Epidermal melanocyte (primary cell): ENCODE data around the gene COL6A1.

Experiments
- DNase-seq: peaks from one replicate; pipeline ENCODE4 v3.0.0; 2011; ENCODE audit warnings: low spot score; ENCODE audit not compliant: insufficient read length

The COL6A1 gene, protein sequence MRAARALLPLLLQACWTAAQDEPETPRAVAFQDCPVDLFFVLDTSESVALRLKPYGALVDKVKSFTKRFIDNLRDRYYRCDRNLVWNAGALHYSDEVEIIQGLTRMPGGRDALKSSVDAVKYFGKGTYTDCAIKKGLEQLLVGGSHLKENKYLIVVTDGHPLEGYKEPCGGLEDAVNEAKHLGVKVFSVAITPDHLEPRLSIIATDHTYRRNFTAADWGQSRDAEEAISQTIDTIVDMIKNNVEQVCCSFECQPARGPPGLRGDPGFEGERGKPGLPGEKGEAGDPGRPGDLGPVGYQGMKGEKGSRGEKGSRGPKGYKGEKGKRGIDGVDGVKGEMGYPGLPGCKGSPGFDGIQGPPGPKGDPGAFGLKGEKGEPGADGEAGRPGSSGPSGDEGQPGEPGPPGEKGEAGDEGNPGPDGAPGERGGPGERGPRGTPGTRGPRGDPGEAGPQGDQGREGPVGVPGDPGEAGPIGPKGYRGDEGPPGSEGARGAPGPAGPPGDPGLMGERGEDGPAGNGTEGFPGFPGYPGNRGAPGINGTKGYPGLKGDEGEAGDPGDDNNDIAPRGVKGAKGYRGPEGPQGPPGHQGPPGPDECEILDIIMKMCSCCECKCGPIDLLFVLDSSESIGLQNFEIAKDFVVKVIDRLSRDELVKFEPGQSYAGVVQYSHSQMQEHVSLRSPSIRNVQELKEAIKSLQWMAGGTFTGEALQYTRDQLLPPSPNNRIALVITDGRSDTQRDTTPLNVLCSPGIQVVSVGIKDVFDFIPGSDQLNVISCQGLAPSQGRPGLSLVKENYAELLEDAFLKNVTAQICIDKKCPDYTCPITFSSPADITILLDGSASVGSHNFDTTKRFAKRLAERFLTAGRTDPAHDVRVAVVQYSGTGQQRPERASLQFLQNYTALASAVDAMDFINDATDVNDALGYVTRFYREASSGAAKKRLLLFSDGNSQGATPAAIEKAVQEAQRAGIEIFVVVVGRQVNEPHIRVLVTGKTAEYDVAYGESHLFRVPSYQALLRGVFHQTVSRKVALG

DNA sequence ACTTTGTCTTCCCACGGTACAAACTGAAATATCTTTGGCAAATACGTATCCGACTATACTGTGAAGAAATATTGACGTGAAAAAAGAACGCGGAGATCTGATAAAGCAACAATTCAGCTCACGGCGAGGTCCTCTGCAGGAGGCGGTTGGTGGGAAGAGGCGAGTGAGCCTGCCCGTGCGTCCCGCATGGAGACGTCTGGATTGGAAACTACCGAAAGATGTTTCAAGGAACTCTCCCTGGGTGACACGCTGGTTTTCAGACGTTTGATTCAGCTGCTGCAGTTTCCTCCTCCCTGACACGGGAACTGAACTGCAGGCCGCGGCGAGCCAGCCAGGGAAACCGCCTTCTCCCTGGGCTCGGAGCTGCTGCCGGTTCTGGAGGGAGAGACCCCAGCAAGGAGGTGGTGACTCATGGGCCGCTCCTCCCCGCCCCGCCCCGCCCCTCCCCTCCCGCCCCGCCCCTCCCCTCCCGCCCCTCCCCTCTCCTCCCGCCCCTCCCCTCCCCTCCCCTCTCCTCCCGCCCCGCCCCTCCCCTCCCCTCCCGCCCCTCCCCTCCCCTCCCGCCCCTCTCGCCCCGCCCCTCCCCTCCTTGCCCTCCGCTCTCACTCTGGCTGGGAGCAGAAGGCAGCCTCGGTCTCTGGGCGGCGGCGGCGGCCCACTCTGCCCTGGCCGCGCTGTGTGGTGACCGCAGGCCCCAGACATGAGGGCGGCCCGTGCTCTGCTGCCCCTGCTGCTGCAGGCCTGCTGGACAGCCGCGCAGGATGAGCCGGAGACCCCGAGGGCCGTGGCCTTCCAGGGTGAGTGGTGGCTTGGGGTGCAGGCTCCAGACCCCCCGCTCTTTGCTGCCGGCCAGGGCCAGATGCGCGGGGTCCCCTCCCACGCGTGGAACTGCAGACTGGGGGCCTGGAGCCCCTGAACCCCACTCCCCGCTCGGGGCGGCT is at the start of gene COL6A1:
COL6A1 (plus strand) TSS at position 620 of the 941 bp plus-strand sequence; CDS start at position 701, 81 bp downstream.
- DNase-seq = peak; percentile 90

DNA sequence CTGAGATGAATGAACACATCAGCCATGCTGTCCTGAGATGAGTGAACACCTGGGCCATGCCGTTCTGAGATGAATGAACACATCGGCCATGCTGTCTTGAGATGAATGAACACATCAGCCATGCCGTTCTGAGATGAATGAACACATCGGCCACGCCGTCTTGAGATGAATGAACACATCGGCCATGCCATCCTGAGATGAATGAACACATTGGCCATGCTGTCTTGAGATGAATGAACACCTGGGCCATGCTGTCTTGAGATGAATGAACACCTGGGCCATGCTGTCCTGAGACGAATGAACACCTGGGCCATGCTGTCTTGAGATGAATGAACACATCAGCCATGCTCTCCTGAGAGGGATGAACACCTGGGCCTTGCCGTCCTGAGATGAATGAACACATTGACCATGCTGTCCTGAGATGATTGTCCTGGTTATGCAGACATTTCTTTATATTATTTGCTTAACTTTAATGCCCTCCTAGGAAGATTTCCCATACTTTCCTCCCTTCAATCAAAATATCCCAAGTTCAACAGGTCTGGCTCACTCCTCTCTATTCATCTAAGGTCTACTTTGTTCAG is 48.6 kb upstream of the COL6A1 start:
- DNase-seq = no peak

DNA sequence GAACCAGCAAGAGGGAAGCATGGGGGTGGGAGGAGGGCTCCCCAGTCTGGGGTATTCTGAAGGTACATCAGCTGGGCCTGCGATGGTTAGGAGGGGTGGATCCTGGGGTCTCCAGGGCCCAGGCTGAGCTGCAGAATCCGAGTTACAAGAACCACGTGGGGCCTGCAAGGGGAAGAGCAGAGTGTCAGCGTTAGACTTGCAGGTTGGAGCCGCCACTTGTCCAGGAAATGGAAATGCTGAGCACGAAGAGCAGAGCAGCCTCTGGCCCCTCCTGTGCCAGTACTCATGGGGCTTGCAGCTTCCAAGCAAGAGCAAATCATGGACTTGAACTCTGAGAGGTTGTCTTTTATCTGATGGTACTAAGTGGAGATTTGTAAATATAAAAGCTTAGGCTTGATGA is 47.5 kb upstream of the COL6A1 start:
- no peak for DNase-seq

DNA sequence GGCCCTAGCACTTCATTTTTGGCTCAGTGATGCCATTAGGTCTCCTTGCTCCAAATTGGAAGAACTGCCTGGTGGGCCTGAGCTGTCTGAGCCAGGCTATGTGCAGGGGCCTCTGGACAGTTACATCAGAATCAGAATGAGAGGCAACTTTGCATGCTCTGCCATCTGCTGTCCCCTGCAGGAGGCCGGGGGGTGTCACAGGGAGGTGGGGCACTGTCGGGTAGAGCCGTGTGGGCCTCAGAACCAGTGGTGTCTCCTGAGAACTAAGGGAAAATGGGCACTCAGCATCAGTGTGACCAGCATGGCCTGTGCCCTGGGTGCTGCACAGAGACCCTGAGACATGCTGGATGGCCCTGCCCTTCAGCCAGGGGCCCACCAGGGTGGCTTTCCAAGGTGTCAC is 47.0 kb upstream of the COL6A1 start:
- DNase-seq = no peak

DNA sequence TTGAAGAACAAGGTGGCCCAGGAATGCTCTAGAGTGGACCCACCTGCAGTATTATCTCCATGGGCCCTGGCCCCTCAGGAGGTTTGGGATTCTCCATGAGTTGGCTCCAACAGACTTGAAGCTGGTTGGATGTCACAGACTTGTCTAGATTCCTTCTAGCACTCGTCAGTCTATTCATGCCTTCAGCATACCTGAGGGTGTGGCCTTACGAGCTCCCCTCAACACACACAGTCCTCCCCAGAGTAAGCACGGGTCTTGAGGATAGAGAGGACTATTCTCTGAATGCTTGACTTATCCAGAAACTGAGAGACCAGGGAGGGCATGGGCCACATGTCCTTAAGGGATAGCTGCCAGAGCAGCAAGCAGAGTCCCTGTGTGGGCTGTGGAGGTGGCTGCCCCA is 45.9 kb upstream of the COL6A1 start:
- DNase-seq = no peak

DNA sequence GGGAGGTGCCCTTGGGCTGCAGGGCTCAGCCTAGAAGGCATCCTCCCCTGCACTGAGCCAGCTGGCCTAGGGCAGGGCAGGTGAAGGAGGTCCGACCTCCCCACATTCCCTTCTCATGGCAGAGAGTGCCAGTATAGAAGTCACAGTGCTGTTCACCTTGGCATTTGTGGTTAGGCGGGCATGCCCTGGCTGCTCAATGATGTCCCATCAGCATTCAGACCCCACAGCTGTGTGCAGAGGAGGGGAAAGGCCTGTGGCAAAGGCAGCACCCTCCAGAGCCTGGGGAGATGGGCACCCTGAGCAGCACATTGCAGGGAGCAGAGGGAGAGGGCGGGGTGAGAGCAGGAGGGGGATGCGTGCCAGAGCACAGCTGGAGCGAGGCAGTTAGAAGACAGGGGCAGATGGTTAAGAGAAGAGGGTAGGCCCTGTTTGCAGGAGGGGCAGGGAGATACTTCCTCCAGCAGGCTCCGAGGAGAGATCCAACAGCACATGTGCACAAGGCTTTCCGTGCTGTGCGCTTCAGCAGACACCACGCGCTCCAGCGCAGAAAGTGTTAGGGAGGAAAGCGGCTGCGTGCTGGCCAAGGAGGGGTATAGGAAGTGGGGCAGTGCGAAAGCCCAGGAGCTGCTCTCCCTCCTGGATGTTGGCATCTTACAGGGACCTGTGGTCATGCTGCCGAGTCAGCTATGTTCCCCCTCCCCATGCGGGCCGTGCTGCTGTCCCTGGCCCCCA is 43.7 kb upstream of the COL6A1 start:
- no peak for DNase-seq

DNA sequence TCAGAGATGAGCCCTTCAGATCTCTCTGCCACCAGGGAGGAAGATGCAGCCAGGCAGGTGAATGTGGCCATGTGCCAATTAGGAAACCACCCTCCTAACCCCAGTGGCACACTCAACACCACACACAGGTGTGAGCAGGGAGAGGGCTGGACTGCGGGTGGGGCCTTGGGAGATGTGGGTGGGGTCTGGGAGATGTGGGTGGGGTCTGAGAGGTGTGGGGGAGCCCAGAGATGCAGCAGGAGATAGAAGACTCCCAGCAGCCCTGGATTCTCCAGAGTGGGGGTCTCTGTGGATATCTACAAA is 43.2 kb upstream of the COL6A1 start:
- no peak for DNase-seq

DNA sequence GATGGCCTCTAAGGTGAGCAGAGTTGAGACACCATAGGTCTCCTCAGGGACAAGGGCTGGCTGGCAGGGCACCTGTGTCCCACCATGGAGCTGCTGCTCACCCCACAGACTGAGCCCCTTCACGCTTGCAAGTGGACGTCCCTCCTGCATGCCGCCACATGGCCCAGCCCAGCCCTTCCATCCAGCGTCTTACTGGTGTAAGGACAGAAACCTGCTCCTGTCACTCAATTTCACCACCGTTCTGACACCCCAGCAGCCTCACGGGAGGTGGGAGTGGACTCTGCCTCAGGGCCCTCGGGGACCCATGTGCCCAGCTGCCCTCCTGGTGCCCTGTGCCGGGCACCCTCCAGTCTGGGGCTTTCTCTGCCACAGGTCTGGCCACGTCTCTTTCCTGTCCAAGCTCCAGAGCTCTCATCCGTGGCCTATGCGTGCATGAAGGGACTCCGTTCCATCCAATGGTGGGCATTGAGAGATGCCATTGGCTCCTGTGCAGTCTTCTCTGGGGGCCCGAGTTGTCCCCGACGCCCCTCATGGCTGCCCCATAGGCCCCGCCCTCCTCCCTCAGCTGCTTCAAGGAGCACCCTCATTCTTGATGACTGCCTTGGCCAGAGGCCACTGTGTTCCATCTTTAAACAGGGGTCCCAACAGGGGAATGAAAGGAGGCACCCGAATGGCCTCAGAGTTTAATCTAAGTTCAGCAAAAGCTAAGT is 42.6 kb upstream of the COL6A1 start:
- no peak for DNase-seq

DNA sequence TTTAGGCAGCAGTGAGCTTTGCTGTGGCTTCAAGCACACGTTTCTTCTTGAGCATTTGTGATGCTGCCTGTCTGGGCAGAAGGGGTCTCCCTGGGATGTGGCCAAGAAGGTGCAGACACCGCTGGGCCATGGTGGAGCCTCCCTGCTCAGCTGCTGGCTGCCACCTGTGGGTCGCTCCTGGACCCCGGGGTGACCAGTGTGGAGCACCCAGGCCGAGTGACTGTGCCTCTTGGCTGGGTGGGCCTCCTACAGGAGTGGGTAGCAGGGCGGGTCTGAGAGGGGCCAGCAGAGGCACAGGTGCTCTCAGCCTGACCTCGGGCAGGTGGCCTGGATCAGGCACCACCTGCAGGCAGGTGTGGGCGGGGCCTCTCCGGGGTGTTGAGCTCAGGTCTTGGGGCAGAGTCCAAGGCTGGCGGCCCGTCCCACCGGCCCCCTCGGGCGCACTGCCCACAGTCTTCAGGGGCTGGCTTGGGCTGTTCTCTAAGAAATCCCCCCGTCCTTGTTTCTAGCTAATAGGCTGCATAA is 42.0 kb upstream of the COL6A1 start:
- DNase-seq = no peak

DNA sequence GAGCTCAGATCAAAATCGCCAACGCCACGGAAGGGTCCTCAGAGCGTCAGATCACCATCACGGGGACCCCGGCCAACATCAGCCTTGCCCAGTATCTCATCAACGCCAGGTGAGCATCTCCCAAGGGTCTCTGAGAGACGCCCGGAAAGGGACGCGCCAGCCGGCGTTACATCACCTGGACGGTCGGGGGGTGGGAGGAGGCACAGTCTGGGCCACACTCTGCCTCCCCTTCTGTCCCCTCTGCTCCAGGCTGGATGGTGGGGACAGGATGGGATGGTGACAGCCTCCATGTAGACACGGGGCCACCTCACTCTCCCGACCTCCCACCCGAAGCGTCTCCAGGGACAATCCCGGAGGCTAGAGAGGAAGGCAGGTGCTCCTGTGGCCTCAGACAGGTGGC is 41.5 kb upstream of the COL6A1 start:
- DNase-seq = no peak

DNA sequence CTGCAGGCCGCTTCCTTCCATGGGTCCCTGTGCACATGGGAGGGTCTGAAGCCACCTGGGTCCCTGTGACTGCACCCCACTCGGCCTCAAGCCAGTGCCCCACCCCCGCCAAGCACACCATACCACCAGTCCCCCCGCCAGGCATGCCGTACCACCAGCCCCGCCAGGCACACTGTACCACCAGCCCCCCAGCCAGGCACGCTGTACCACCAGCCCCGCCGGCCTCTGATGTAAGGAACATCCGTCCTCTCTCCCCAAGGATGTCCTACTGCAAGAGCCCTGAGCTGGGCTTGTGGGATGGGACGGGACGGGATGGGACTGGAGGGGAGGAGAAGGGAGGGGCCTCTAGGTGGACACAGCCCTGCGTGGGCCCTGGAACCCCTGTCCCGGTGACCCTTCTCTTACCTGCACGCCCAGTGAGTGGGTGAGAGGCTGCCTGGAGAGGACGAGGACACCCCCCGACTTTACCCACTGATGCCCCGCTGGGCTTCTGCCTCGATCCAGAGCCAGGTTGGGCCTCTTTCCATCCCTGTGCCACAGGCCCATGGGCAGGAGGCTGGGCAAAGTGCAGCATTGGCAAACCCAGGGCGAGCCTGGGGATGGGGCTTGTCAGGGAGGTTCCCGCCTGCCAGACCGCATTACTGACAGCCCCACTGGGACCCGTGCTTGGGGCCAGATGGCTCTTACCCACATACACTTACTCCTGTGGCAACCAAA is 40.8 kb upstream of the COL6A1 start:
- no peak for DNase-seq

DNA sequence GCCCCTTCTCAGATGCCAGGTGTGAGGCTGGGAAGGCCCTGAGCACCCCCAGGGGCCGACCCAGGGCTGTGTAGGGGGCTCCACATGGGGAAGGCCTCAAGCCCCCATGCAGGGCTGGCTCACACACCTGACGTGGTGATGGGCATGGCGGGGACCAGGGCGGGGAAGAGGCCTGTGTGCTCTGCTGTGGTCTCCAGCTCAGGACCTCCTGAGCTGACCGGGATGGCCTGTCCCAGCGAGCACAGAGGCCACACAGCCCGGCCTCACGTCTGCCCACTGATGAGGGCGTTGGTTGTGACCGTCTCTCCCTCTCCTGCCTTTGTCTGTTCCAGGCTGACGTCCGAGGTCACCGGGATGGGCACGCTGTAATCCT is 40.2 kb upstream of the COL6A1 start:
- no peak for DNase-seq

DNA sequence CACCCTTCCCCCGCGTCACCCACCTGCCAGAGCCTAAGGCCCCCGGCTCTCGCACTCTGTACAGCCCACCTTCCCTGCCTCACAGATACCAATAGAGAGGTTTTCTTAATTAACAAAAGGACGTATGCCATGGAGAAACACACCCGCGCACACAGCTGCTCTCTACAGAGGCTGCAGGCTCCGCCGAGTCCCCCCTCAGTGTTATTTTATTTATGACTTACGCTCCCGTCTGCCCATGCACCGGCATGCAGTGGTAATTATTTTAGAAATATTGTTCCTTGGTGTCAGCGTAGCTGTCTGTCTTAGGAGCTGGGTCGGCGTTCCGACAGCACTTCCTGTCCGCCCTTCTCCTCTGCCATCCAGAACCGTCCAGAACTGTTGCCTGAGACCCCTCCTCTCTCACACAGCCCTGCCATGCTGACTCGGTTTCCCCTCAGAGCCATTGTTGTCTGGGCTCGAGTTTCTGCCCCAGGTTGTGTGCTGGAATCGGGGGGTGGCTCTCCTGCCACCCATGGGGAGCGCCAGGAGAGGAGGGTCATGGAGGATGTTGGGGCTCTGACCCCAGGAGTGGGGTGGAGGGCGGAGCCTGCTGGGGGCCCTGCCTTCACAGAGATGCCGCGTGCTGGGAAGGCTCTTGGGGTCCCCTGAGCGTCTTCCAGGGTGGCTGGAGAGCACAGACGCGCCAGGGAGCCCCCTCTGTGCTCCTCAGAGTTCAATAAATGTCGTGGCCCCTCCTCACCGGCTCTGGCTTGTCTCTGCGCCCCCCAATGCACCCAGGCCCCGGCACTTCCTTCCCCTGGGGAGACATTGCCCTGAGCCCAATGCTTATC is 39.6 kb upstream of the COL6A1 start:
- DNase-seq = no peak

DNA sequence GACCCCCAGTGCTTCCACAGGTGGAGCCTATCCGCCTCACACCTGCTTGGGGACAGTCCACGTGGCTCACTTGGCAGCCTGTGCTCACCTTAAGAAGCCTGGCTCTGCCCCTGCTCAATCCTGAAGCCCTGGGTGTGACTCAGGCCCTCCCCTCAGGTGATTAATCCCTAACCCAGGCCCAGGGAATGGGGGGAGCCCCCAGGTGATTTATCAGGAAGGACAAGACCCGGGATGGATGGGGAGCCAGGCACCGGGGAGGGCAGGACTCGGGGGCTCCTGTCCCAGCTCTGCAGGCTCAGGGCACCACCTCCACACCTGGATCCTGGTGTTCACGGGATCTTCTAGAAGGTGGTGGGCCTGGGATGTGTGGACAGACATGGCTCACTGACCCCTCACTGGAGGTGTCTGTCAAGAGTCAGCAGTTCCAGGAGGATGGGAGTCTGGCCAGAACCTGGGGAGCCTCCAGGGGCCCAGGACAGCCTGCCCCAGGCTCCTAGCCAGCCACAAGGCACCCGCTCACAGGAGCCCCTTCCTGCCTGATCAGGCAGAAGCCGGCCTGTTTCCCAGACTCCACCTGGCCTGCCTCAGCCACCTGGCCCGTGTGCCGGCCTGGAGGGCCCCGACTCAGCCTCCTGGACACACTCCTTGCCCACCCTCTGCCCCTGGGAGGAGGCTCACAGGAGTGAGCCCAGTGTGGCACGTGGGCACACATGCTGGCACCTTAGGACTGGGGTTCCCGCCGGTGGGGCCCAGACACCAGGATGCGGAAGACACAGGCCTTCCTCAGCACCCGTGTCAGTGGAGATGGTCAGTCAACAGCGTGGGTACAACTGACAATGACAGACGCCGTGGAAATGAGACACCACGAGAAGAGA is 38.6 kb upstream of the COL6A1 start:
- no peak for DNase-seq

DNA sequence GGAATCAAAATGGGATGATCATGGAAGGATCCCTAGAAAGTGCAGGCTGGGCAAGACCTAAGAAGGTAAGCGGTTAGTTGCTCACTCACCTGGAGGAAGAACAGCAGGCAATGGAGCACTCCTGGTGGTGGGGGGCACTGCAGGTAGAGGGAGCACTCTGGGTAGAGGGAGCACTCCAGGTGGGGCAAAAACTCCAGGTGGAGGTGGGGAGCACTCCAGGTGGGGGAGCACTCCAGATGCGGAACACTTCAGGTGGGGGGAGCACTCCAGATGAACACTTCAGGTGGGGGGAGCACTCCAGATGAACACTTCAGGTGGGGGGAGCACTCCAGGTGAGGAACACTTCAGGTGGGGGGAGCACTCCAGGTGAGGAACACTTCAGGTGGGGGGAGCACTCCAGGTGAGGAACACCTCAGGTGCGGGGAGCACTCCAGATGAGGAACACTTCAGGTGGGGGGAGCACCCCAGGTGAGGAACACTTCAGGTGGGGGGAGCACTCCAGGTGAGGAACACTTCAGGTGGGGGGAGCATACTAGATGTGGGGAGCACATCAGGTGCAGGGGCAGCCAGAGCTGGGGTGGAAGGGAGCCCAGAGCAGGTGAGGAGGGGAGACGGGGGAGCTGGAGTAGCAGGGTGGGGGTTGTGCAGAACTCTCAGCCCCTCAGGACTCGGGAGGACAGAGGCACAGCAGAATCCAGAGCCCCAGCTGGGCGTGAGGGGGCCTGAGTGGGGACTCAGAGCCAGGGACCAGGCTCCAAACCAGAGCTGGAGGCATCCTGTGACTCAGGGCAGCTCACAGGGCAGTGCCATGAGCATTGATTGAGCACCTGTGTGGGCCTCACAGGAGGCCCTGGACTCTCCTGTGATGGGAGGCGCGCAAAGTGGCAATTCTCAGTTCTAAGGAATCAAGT is 37.7 kb upstream of the COL6A1 start:
- DNase-seq = no peak

DNA sequence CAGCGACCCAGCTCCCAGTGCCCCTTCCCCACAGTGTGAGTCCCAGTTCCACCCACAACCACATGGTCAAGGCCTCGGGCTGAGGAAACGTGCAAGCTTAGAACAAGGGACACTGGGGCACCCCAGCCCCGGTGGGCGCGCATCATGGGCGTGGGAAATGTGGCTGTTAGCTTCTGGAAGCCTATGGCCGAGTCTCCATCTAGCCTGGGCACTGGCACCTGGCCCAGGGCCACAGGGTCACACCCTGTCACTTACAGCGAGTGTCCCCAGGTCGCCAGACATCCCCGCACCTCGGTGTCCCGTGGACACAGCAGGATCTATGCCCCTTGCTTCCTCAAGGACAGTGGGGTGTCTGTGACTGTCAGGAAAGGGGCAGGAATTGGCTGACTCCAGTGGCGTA is 37.0 kb upstream of the COL6A1 start:
- no peak for DNase-seq
